Stimulated activated CD8-positive, alpha-beta memory T cell treated with anti-CD3 and anti-CD28 coated beads, Interleukin-2, amount 100 ng/mL, for 1 hour (primary cell): Measurements from ENCODE around the gene CCDC107.
"Not testable (repeated sequence)": the region's sequence is repeated elsewhere in the genome, so short reads cannot be mapped to it uniquely, and the experiment has no call there.

ENCODE experiments used
- DNase-seq, 2 donors: peaks; one replicate each; pipeline ENCODE4 v3.0.0-alpha.2; 2020; ENCODE audit warnings: low read depth in 2 of 2

Gene CCDC107

DNA sequence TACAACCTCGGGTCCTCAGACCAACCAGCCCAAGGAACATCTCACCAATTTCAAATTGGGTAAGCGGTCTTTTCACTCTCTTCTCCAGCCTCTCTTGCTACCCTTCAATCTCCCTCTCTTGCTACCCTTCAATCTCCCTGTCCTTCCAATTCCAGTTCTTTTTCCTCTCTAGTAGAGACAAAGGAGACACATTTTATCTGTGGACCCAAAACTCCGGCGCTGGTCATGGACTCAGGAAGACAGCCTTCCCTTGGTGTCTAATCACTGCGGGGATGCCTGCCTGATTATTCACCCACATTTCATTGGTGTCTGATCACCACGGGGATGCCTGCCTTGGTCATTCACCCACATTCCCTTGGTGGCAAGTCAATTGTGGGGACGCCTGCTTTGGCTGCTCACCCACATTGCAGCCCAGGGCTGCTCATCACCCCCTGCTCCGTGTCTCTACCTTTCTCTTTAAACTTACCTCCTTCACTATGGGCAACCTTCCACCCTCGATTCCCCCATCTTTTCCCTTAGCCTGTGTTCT, 20.6 kb upstream of the CCDC107 start:
- DNase-seq = not testable (repeated sequence)

GRCh38 chr9:35638751-35639150, 19.3 kb upstream of the CCDC107 start:
- DNase-seq = not testable (repeated sequence)

DNA sequence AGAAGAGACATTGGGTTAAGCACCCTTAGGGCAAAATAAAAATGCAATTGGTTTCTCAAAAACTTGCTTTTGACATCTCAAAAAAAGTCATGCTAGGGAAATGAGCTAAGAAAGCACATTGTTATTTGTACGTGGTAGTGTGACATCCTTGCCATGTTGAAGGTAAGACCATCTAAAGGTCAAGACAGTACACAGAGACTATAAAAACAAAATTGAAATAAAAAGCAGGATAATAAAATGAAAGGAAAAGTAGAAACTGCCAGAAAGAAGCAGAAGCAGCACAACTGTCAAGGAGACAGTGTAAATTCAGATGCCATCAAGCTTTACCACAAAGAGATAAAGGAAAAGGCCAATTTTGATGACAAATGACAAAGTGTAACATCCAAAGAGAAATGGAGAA, 18.9 kb upstream of the CCDC107 start:
- not testable (repeated sequence) for DNase-seq

DNA sequence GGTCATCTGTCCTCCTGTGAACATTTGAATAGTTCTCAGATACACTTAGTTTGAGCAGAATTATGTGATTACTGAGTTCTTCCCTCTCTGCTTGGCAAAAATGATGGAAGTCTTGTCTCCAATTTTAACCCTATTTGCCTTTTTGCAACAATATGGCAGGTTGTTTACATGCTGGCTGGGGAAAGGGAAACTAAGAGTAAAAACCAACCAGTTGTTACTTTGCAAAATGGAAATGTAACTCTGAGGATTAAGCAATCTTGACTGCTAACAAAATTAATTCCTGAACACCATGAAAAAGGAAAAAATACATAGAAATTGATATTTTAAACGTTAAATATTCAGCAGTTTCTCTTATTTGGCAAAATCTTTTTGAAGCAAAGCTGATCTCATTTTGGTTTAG, 18.5 kb upstream of the CCDC107 start:
- DNase-seq = no peak

- DNase-seq = not testable (repeated sequence)
Measured at GRCh38 chr9:35640431-35640830, 17.7 kb upstream of the CCDC107 start.

DNA sequence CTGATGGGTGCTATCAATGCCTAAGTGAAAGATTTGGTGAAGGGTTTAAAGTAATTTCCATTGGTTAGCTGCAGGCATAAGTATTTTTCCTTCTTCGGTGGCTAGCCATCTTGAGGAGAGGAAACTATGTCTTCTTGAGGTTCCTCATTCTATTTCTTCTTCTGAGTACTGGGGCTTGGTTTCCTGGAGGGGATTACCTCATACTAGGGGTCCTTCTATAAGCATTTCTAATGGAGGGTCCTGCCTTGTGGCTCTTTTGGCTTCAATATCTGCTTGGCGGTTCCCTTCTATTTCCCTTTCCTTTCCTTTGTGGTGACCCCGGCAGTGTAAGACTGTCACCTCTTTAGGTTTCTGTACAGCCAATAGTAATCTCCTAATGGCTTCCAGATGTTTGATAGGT, 16.6 kb upstream of the CCDC107 start:
- not testable (repeated sequence) for DNase-seq

DNA sequence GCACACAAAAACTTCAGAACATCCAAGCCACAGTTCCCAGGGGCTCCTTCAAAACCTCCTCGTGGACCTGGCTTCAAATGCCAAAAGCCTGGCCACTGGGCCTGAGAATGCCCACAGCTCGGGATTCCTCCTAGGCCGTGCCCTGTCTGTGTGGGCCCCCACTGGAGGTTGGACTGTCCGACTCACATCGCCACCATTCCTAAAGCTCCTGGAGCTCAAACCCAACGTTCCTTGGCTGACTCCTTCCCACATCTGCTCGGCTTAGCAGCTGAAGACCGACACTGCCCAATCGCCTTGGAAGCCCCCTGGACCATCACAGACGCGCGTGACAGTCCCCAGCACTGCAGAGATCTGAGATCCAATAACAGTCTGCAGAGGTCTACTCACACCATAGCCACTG, 15.0 kb upstream of the CCDC107 start:
- no peak for DNase-seq

GRCh38 chr9:35645736-35646135, 12.4 kb upstream of the CCDC107 start:
- not testable (repeated sequence) for DNase-seq

- no peak for DNase-seq
Measured at GRCh38 chr9:35646153-35646532, 11.9 kb upstream of the CCDC107 start.

DNA sequence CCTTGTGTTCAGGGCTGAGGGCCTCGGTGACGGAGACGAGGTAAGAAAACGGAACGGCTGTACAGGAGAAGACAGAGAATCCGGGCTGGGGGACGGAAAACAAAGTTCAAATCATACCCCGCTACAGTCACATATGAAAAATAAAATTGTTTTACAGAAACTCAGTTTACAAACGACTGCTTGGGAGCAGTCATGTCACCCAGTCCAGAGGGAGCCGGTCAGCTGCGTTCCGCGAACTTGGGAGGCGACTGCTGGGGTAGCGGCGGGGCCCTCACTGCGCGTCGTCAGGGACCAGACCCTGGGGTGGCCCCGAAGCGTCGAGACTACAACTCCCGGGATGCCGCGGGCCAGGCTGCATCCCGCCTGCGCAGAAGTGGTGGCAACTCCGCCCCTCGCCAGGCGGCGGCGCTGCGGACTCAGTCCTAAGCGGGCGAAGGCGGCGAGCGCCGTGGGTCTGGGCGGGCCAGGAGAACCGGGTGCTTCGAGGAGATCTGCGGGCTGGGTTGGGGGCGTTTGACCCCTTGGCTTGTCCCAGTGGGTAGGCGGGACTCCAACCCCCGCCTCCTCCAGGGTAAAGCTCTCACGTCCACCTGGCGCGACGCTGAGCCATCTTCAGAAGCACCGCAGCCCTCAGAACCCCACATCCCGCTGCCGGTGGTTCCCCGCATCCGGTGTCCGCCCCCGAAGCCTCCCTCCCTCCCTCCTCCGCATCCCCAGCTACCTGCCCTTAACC, 11.4 kb upstream of the CCDC107 start:
- DNase-seq = peak; percentile 81 to 83

GRCh38 chr9:35649431-35650340, 8.4 kb upstream of the CCDC107 start:
- no peak for DNase-seq

- no peak for DNase-seq
Measured at GRCh38 chr9:35650341-35651158, 7.5 kb upstream of the CCDC107 start, which contains the start of gene SIT1. SIT1 (minus strand) TSS chr9:35650931; CDS start chr9:35650853, 78 bp downstream.

DNA sequence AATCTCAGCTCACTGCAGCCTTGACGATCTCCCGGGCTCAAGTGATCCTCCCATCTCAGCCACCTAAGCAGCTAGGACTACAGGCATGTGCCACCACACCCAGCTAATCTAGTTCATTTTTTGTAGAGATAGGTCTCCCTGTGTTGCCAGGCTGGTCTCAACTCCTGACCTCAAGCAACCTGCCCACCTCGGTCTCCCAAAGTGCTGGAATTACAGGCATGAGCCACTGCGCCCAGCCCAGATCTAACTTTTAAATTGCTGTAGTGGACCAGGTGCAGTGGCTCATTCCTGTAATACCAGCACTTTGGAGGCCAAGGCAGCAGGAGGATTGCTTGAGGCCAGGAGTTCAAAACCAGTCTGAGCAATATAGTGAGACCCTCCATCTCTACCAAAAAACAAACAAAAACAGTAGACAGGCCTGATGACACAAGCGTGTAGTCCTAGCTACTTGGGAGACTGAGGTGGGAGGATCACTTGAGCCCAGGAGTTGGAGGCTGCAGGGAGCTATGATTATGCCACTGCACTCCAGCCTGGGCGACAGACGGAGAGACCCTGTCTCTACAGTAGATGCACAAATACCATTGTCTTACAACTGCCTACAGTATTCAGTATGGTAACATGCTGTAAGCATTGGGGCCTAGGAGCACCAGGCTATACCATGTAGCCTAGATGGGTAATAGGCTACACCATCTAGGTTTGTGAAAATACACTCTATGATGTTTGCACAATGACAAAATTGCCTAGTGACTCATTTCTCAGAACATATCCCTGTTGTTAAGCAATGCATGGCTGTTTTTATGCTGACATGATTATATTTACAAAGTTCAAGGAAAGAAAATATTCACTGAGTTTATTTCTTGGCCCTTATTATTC, 5.9 kb upstream of the CCDC107 start:
- no peak for DNase-seq

GRCh38 chr9:35652829-35653209, 5.3 kb upstream of the CCDC107 start:
- no peak for DNase-seq

- no peak for DNase-seq
Measured at GRCh38 chr9:35653611-35654010, 4.5 kb upstream of the CCDC107 start.

DNA sequence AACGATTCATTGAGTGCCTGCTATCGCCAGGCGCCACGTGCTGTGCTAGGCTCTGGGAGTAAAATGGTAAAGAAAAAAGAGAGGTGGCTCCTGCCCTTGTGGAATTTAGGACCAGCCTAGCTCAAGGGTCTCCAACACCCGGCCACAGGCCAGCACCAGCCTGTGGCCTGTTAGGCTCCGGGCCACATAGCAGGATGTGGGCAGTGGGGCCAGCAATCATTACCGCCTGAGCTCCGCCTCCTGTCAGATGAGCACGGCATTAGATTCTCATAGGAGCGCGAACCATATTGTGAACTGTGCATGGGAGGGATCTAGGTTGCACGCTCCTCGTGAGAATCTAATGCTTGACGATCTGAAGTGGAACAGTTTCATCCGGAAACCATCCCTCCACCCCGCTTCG, 1.7 kb upstream of the CCDC107 start:
- no peak for DNase-seq

GRCh38 chr9:35656831-35657545, 1.1 kb upstream of the CCDC107 start:
- DNase-seq = no peak

GRCh38 chr9:35657546-35658136, 451 bp upstream of the CCDC107 start, which contains the start of gene RMRP:
RMRP (minus strand) TSS chr9:35658019.
- DNase-seq = peak; percentile 68 to 77

GRCh38 chr9:35658968-35659220, 802 bp downstream of the CCDC107 start:
- DNase-seq = no peak

DNA sequence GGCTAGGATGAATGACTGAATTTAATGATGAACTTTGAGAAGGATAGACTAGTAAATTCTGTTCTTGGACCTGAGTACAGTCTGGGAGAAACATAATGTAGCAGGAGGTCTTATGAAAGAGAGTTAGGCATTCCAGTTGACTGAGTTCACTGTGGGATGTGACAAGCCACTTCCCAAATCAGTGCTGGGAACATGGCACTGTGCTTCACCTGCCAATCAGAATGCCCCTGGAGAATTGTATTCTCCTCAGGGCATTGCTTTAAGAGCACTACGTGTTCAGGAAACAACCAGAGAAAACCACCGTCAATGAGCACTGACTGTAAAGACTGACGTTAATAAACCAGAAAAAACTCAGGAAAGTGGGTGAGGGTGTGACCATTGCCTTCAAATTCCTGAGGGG, 1.2 kb downstream of the CCDC107 start:
- no peak for DNase-seq
